NCI-H1436 treated with DMSO at 0.1 percent for 48 hours (cell line): Measurements from ENCODE around the gene CHCHD5.
"Not testable (repeated sequence)": the region's sequence is repeated elsewhere in the genome, so short reads cannot be mapped to it uniquely, and the experiment has no call there.

Experiments used
- DNase-seq: peaks from one replicate; lab custom pipeline; 2025; lab: John Stamatoyannopoulos, UW

Gene CHCHD5, protein sequence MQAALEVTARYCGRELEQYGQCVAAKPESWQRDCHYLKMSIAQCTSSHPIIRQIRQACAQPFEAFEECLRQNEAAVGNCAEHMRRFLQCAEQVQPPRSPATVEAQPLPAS

DNA sequence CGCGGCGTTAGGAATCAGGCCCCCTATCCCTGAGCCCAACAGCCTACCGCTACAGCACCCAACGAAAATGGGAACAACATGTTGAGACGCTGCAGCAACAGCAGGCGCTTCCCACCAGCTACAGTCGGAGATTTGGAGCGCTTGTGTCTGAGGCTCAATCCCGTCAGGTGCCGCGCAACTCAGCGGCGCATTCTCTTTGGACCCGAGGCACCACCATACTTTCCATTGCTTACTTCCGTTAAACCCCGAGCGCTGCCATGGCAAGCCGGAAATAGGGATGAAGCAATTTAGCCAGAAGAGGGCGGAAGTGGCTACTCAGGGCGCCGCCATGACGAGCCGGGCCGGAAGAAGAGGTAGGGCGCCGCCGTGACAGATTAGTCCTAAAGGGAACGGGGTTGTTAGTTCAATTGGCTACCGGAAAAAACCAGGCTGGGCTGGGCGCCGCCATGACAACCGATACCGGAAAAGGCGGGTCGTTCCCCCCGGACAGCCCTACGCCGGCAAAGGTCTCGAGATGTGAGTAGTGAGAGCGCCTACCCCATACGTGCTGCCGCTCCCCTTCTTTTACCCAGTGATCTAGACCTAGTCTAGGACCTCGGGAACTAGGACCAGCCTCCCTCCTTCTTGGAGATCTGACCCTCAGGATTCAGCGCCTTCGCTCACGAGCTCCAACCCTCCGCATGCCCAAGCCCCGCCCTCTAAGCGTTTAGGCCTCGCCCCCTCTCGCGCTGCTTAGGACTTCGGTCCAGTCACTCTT is at the start of gene CHCHD5:
CHCHD5 (plus strand) TSS at position 476 of the 757 bp plus-strand sequence; CDS start at position 515, 39 bp downstream.
- peak; percentile 47 for DNase-seq

DNA sequence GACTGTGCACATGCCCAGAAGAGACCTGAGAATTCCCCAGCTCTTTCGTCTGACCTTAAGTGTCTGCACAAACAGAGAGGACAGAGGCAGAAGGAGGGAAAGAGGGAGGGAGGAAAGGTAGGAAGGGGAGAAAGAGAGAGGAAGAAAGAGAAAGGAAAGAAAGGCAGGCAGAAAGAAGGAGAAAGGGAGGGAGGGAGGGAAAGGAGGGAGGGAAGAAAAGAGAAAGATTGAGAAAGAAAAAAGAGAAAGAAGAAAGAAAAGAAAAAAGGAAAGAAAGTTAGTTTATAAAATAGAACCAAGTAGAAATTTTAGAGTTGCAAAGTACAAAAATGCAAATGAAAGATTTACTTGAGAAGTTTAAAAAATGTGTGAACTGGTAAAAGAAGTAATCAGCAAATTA is 49.6 kb upstream of the CHCHD5 start:
- DNase-seq: no peak

DNA sequence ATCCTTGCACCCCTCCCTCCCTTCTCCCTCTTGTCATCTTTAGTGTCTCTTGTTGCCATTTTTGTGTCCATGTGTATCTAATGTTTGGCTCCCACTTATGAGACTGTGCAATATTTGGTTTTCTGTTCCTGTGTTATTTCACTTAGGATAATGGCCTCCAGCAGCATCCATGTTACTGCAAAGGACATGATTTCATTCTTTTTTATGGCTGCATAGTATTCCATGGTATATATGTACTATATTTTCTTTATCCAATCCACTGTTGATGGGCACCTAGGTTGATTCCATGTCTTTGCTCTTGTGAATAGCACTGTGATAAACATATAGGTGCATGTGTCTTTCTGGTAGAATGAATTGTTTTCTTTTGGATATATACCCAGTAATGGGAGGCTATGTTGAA is 47.7 kb upstream of the CHCHD5 start:
- DNase-seq: not testable (repeated sequence)

DNA sequence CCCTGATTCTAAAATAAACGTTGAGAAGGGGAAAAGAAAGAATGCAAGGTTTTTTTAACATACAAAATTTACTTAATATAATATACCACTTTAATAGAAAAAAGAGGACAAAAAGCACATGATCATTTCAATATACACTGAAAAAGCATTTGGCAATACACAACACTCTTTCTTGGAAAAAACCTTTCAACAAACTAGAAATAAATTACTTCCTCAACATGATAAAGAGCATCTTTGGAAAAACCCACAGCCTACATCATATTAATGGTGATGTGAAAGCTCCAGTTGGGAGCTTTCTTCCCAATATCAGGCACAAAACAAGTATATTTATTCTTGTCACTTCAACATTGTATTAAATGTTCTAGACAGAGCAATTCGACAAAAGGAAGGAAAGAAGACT is 45.1 kb upstream of the CHCHD5 start:
- DNase-seq: no peak

DNA sequence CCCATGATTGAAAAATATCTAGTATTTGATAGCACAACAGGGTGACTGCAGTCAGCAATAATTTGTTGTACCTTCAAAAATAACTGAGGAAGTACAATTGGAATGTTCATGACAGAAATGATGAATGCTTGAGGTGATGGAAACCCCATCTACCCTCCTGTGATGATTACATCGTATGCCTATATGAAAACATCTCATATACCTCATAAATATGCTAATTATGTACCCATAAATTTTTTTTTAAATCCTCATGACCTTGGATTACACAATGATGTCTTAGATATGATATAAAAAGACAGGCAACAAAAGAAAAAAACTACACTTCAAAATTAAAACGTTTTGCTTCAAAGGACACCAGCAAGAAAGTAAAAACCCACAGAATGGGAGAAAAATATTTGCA is 43.5 kb upstream of the CHCHD5 start:
- no peak for DNase-seq

DNA sequence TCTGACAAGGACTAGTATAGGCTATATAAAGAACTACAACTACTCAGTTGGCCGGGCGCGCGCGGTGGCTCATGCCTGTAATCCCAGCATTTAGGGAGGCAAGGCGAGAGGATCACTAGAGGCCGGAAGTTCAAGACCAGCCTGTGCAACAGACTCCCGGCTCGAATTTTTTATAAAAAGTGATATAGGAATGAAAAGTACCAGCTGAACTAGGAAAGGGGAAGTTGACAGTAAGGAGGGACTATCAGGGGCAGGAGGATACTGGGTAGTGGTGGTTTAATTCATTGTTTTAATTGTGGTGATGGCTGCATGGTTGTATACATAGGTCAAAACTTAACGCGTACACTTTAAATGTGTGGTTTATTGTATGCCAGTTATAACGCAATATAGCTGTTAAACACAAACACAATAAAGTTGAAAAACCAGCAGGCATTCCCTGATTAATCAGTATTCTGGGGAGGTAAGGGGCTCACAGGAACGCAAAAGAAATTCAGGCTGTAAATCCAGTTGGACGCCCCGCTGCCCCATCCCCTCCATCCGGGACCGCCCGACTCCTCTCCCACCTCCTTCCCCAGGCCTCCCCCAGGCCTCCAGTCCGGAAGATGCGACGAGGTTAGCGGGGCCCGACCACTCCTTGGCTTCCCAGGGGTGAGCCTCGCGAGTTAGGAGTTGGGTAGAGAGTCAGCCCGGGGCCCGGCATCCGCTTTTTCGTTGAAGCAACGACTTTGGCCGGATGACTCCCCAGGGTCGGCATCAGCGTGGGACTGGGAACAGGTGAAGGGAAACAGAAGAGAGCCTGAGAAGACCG is 42.9 kb upstream of the CHCHD5 start:
- peak; percentile 8 for DNase-seq

DNA sequence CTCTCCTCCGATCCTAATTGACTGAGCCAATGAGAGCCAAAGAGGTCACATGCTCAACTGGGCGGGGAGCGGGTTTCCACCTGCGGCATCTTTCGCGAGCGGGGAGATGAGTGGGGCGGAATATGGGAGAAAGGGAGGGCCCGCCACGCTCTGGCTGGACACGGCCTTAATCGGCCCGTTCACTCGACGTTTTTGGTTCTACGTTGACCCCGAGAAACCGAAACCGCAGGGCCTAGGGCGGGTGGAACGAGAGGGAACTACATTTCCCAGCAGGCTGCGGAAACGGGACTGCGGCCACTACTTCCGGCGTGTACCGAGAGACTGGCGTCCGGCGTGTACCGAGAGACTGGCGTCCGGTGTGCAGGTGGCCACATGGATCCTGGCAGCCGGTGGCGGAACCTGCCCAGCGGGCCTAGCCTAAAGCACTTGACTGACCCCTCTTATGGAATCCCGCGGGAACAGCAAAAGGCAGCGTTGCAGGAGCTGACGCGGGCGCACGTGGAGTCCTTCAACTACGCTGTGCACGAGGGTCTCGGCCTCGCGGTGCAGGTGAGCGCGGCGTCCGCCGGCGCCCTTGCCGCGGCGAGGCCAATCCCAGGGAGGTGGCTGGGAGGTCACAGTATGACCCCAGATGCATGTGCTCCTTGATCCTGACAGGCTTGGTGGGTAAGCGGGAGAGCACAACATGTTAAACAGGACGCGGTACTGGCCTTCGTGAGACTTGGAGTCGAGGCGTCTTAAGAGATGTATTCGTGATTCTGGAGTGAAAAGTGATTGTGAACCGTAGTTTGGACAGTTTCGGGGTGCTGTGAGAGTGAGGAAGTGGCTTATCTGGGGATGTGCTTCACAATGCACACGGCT is 42.1 kb upstream of the CHCHD5 start, which contains the start of gene POLR1B:
POLR1B (plus strand) TSS at position 343 of the 861 bp plus-strand sequence; CDS start at position 373, 30 bp downstream.
- DNase-seq: no peak

DNA sequence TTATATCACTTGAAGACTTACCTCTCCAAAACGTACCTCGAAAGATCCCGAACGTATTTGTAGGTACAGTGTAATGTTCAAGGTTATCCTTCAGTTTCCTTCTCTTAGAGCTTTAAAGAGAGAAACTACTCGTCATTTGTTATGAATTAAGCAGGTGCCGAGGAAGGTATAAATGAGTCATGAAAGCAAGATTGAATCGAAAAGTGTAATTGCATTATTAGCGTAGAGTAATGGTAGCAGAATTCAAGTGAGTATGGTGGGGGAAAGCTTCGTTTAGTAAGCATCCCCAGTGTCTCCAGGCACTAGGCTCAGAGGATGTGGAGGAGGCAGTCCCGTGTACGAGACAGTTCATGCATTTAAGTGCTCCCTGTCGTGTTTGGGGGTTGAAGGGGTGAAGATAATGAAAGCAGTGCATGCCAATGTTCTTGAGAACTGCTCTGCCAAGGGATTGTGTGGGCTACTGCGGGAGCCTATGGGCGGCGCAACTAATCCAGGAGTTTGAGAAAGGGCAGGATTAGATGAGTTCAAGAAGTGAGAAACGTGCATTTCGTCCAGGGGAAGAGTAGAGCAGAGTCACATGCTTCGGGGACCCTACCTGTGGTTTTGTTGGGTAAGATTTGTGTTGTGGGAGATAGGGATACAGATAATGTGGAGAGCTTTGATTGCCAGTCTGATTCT is 41.3 kb upstream of the CHCHD5 start:
- no peak for DNase-seq

DNA sequence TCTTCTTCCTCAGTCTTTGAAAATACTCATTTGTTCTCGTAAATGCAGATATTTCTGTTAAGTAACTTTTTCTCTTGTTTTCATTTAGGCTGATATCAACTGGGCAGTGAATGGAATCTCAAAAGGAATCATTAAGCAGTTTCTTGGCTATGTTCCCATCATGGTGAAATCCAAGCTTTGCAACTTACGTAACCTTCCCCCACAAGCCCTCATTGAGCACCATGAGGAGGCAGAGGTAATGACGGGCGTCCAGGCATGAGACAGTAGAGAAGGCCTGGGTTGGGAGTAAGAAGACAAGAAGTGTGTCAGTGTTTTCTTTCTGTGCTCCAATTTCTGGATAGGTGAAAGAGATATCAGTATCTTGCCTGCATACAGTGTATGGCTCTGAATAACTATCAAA is 37.1 kb upstream of the CHCHD5 start:
- no peak for DNase-seq

DNA sequence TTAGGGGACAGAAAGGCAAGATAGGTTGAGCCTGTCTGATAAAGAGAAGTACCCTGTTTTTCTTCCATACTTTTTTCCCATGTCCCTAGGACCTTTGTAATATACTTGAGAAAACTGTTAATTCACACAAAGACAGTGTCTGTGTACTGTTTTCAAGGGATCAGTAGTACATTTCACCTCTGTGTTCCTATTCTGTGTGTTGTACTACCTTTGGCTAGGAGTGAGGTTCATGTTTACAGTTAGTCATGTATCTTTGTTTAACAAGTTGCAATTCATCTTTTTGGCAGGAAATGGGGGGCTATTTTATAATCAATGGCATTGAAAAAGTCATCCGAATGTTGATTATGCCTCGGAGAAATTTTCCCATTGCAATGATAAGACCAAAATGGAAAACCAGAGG is 35.4 kb upstream of the CHCHD5 start:
- no peak for DNase-seq

DNA sequence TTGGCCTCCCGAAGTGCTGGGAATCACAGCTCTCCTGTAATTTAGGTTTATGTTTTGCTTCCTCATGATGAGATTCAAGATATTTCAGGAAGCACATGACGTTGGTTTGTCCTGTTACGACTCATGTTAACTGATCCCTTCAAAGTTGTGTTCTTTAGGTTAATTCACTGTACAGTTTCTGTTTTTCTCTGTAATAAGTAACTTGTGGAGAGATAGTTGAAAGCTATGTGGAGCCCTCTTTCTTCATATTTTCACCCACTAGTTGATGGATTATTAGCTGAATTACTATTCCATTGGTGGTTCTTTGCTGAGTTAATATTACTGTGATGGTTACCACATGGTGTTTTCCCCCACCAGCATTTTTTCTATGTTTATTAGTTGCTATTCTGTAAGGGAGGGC is 18.3 kb upstream of the CHCHD5 start:
- no peak for DNase-seq

DNA sequence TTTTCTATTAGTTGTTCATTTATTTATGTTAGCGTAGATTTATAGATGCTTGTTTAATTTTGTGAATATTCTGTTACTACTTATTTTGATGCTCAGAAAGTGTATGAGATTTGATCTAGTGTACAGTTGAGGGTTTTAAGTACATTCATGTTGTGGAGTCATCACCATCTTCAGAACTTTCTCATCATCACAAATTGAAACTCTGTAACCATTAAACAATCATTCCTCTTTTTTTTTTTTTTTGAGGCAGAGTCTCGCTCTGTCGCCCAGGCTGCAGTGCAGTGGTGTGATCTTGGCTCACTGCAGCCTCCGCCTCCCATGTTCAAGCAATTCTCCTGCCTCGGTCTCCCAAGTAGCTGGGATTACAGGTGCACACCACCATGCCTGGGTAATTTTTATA is 17.9 kb upstream of the CHCHD5 start:
- not testable (repeated sequence) for DNase-seq

DNA sequence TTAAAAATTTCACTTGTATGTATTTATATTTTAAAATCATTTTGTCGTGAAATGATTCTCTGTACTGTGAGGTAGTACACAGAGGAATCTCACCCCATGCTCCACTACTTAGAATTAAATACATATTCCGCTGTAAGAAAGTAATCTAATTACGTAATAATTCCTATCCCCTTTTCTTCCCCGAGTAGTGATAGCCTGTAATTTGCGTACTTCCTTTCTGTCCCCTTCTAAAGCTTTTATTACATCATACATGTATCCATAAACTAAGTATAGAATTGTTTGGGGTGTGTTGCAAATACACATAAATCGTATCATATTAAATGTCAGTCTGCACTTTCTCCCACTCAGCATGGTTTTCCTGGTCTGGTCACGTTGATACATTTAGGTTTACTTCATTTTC is 12.4 kb upstream of the CHCHD5 start:
- no peak for DNase-seq

DNA sequence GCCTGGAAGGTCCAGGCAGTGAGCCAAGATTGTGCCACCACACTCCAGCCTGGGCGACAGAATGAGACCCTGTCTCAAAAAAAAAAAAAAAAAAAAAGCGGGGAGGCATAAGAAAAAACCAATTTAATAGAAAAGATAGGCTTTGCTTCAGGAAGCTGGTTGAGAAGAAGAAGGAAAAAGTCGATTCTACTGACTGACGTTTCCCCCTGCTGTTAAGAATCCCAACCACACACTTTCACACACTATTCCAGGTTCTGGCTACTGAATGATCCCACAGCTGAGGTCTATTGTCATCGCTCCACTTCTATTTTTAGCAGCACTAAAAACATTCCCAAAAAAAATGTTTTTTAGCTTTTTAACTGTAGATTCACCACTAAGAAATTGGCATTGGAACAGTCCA is 6.7 kb upstream of the CHCHD5 start:
- no peak for DNase-seq

DNA sequence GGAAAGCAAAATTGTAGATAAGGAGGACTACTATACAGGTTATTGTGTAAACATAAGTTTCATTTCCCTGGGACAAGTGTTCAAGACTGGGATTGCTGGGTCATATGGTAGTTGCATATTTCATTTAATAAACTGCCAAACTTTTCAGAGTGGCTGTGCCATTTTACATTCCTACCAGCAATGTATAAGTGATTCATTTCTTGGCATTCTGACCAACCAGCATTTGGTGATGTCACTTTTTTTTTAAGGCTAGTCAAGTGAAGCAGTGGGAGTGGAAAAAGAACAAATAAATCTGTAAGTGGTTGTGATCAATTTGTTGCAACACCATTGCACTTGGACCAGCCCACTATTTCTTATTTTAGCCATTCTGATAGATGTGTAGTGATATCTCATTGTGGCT is 5.2 kb upstream of the CHCHD5 start:
- no peak for DNase-seq

DNA sequence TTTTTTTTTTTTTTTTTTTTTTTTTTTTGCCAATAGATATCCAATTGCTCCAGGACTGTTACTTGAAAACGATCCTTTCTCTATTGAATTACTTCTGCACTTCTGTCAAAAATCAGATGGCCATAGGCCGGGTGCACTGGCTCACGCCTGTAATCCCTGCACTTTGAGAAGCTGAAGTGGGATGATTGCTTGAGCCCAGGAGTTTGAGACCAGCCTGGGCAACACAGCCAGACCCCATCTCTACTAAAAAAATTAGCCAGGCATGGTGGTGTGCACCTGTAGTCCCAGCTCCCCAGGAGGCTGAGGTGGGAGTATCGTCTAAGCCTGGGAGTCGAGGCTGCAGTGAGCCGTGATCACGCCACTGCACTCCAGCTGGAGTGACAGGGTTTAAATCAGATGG is 4.3 kb upstream of the CHCHD5 start:
- DNase-seq: no peak

DNA sequence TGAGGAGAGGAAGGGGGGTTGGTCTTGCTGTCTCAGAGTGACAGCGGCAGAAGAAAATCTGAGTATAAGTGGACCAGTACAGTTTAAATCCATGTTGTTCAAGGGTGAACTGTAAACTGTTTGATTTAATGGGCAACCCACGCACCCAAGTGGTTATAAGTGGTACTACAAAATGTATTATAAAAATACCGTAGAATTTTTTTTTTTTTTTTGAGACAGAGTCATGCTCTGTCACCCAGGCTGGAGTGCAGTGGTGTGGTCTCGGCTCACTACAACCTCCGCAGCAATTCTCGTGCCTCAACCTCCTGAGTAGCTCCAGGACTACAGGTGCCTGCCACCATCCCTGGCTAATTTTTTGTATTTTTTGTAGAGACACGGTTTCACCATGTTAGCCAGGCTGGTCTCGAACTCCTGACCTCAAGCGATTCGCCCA is 2.1 kb upstream of the CHCHD5 start:
- peak; percentile 16 for DNase-seq

DNA sequence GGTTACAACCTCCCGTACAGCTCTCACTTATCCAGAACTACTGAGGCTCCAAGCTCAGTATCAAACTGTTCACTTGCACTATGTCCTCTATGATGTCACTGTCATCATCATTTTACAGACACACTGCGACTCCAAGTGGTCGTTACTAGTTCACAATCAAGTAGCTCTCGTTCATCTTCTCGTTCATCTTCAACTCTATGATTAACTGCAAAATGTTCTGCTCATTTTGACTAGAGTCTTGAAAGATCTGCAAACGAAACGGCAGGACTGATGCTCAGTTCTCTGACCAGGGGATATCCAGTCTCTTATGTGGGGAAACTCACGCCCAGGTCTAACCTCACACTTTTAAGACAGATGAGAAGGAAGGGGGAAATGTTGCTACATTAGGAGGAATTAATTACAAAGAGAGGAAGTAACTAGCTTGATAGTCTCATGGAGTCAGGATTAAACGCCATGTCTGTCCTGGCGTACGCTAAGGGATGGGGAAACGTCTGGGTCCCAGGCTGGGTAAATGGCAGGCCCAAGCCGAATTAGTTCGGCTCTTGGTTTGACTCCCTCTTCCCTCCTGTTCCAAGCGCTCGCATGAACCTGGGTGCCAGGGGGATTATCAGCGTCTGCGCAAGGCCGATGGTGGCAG is 794 bp upstream of the CHCHD5 start:
- DNase-seq: no peak

DNA sequence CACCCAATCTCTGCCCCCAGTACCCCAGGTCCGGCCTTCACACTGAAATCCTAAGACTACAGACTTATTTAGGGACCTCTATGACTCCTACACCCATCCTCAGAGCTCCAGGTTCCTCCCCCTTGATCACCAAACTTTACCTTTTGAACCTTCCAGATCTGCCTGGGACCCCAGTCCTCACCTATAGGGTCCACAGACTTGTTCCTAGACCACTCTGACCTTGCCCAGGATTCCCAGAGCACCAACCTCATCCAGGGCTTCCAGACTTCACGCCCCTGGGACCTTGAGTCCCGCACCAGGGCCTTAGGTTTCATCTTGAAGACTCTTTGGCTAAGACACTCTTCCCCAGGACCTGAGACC is 462 bp downstream of the CHCHD5 start:
- no peak for DNase-seq

DNA sequence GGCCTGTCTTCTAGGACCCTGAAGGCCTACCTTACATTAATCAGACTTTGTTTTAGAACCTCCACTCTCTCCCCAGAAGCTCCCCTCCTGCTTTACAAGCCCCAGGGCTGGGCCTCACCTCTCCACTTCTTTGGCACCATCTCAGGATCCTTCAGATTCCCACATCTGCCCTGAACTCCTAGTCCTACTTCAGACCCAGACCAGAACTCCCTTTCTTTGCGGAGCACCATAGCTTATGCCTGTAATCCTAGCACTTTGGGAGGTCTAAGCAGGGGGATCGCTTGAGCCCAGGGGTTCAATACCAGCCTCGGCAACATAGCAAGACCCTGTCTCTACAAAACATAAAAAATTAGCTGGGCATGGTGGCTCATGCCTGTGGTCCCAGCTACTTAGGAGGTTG is 991 bp downstream of the CHCHD5 start:
- DNase-seq: no peak

DNA sequence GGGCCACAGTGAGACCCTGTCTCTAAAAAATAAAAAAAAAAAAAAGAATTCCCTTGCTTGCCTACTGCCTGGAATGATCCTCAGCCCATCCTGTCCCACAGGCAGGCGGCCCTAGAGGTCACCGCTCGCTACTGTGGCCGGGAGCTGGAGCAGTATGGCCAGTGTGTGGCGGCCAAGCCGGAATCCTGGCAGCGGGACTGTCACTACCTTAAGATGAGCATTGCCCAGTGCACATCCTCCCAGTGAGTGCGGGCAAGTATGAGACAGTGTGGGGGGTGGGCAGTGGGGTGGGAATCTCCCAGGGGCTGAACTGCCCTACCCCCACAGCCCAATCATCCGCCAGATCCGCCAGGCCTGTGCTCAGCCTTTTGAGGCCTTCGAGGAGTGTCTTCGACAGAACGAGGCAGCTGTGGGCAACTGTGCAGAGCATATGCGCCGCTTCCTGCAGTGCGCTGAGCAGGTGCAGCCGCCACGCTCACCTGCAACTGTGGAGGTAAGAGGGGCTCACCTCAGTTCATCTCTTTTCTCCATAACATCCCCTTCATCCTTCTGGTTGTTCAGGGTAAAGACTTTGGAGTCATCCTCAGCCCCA is 1.6 kb downstream of the CHCHD5 start:
- DNase-seq: no peak
